GM23338 (cell line): ENCODE measurements around the gene RBM19. TPM values are rescaled to one million over a fixed set of nuclear protein-coding genes. Genes with fewer than 3 reads are reported as not detected.

Experiments used
- ATAC-seq: fragments of 200-7000 bp; cut with Tn5 transposase; 3 replicates; pipeline ENCODE4 v1.9.1; 2020
- DNase-seq: peaks from one replicate; pipeline ENCODE4 v3.0.0-alpha.2; 2015; ENCODE audit warnings: low spot score
- H2AFZ ChIP-seq: fragments of 200-600 bp; sonication (generic); 2 replicates; pipeline ENCODE4 v1.8.0; 2016; ENCODE audit warnings: antibody characterized with exemption, mild to moderate bottlenecking, moderate library complexity
- H3F3A ChIP-seq: fragments of 200-600 bp; sonication (generic); replicated peaks from 2 replicates; pipeline ENCODE4 v1.8.0; 2017; ENCODE audit warnings: antibody characterized with exemption, mixed run types, low read depth
- H3K27ac ChIP-seq: fragments of 200-600 bp; sonication (generic); 2 replicates; pipeline ENCODE4 v1.6.1; 2016; ENCODE audit warnings: low read depth
- H3K27me3 ChIP-seq: fragments of 200-600 bp; sonication (generic); 2 replicates; pipeline ENCODE4 v1.8.0; 2016; ENCODE audit warnings: mild to moderate bottlenecking, mixed run types, moderate library complexity; ENCODE audit not compliant: insufficient read depth
- H3K36me3 ChIP-seq: fragments of 200-600 bp; sonication (generic); 2 replicates; pipeline ENCODE4 v1.8.0; 2016; ENCODE audit warnings: mild to moderate bottlenecking; ENCODE audit not compliant: insufficient read depth
- H3K4me1 ChIP-seq: fragments of 200-600 bp; sonication (generic); 2 replicates; pipeline ENCODE4 v1.8.0; 2016; ENCODE audit warnings: mild to moderate bottlenecking, moderate library complexity; ENCODE audit not compliant: insufficient read depth
- H3K4me2 ChIP-seq: fragments of 200-600 bp; sonication (generic); 2 replicates; pipeline ENCODE4 v1.7.1; 2017; ENCODE audit warnings: mixed run types
- H3K4me3 ChIP-seq: fragments of 200-600 bp; sonication (generic); 2 replicates; pipeline ENCODE4 v1.6.1; 2016; ENCODE audit warnings: mixed run types
- H3K79me2 ChIP-seq: fragments of 200-600 bp; sonication (generic); replicated peaks from 2 replicates; pipeline ENCODE4 v1.8.0; 2017; ENCODE audit warnings: mild to moderate bottlenecking; ENCODE audit not compliant: insufficient read depth
- H3K9me2 ChIP-seq: fragments of 200-600 bp; sonication (generic); 2 replicates; pipeline ENCODE4 v1.8.0; 2017; ENCODE audit not compliant: insufficient read depth
- H4K20me1 ChIP-seq: fragments of 200-600 bp; sonication (generic); replicated peaks from 2 replicates; pipeline ENCODE4 v1.8.0; 2017; ENCODE audit warnings: mild to moderate bottlenecking; ENCODE audit not compliant: insufficient read depth
- H3K27ac Mint-ChIP-seq: 2 replicates; pipeline ENCODE4 v1.8.0; 2020; ENCODE audit warnings: inconsistent platforms, mild to moderate bottlenecking, moderate library complexity, mixed read lengths
- H3K27me3 Mint-ChIP-seq: 3 replicates; pipeline ENCODE4 v1.8.0; 2022; ENCODE audit warnings: low read depth, mild to moderate bottlenecking, moderate library complexity, mixed read lengths, inconsistent platforms; ENCODE audit not compliant: insufficient read depth, poor library complexity
- H3K36me3 Mint-ChIP-seq: 3 replicates; pipeline ENCODE4 v1.8.0; 2021; ENCODE audit warnings: low read depth, mild to moderate bottlenecking, inconsistent platforms, moderate library complexity, mixed read lengths
- H3K4me1 Mint-ChIP-seq: 3 replicates; pipeline ENCODE4 v1.8.0; 2020; ENCODE audit warnings: mild to moderate bottlenecking, inconsistent platforms, mixed read lengths
- H3K4me3 Mint-ChIP-seq: 3 replicates; pipeline ENCODE4 v1.8.0; 2021; ENCODE audit warnings: moderate library complexity, mild to moderate bottlenecking, inconsistent platforms, mixed read lengths
- H3K9me3 Mint-ChIP-seq: 3 replicates; pipeline ENCODE4 v1.8.0; 2020; ENCODE audit warnings: moderate library complexity, mild to moderate bottlenecking, inconsistent platforms, mixed read lengths
- CTCF ChIP-seq, 2 experiments: fragments of 200-600 bp in 1 of 2; sonication (generic) in 1 of 2; conservative IDR thresholded peaks; 2 replicates each; pipeline versions ENCODE4 v1.5.1 to v1.6.1; 2016 to 2017; ENCODE audit warnings: antibody characterized with exemption in 2 of 2, low read depth in 2 of 2, mild to moderate bottlenecking in 2 of 2, moderate library complexity in 1 of 2
- ETS1 ChIP-seq: IDR thresholded peaks from 2 replicates; pipeline ENCODE4 v1.6.1; 2016; ENCODE audit warnings: antibody characterized with exemption
- EZH2 ChIP-seq: fragments of 200-600 bp; sonication (generic); IDR thresholded peaks from one replicate; pipeline ENCODE4 v1.8.0; 2017; ENCODE audit warnings: antibody characterized with exemption, mild to moderate bottlenecking, low read depth; ENCODE audit not compliant: unreplicated experiment
- EZH2phosphoT487 ChIP-seq: fragments of 200-600 bp; sonication (generic); IDR thresholded peaks from one replicate; pipeline ENCODE4 v1.8.1; 2018; ENCODE audit warnings: antibody characterized with exemption; ENCODE audit not compliant: unreplicated experiment
- NANOG ChIP-seq: IDR thresholded peaks from 2 replicates; pipeline ENCODE4 v1.6.1; 2016; ENCODE audit warnings: antibody characterized with exemption, borderline replicate concordance
- STAT1 ChIP-seq: IDR thresholded peaks from one replicate; pipeline ENCODE4 v1.6.1; 2016; ENCODE audit warnings: antibody characterized with exemption; ENCODE audit not compliant: unreplicated experiment
- ZNF114 ChIP-seq: fragments of 250-450 bp; sonication (Bioruptor Pico); IDR thresholded peaks from 2 replicates; pipeline ENCODE4 v1.5.0; 2020; ENCODE audit warnings: mild to moderate bottlenecking, moderate library complexity
- ZNF462 ChIP-seq: fragments of 250-450 bp; sonication (Bioruptor Pico); IDR thresholded peaks from 2 replicates; pipeline ENCODE4 v1.5.0; 2020; ENCODE audit warnings: mild to moderate bottlenecking, moderate library complexity
- polyA plus RNA-seq: library from polyadenylated mRNA; unstranded; fragments of >200 nt; fragmentation: Nextera tagmentation; extraction: Ambion mirVana; gene quantifications from 2 replicates; pipeline ENCODE4 v1.2.1, GENCODE V29; 2016
- total RNA-seq: library from RNA; depleted of rRNA; stranded (reverse); fragments of >200 nt; shearing (Covaris generic); gene quantifications from 2 replicates; pipeline ENCODE4 v1.2.3, GENCODE V29; 2014

Gene RBM19
- total and polyA plus RNA-seq, 2 experiments from 2014 or later = 43.4 to 56.7 TPM

- Mint-ChIP-seq H3K27ac (no peak overlapping the region), H3K9me3 (no peaks in the 10 kb centered on the region), H3K36me3 (peaks cover 2% of the 10 kb centered on the region; the same call in 2 of the 3 replicates), H3K4me1 (no peaks in the 10 kb centered on the region; the same call in 2 of the 3 replicates), H3K27me3 (peaks cover 4% of the 10 kb centered on the region), H3K4me3 (no peak overlapping the region)
- DNase-seq = no peak
- H4K20me1 ChIP-seq = no peaks in the 10 kb centered on the region
- H3K4me3 ChIP-seq = no peak overlapping the region
- no peaks in the 10 kb centered on the region for H3K27me3 ChIP-seq
- no peak overlapping the region for H2AFZ ChIP-seq
- H3K36me3 ChIP-seq = no peaks in the 10 kb centered on the region
- no peak overlapping the region for H3K27ac ChIP-seq
- H3K4me2 ChIP-seq = no peak overlapping the region
- no peaks in the 10 kb centered on the region for H3K9me2 ChIP-seq
- H3F3A ChIP-seq = 0 out of 2 replicates have a peak, but pooled peaks cover 4% of the 10 kb centered on the region
- no peak for TF ChIP-seq ZNF114 (CRISPR knock-in tag)
- no peak for TF ChIP-seq NANOG
- TF ChIP-seq ZNF462 (CRISPR knock-in tag) = no peak
- TF ChIP-seq EZH2phosphoT487 = no peak
- no peak for TF ChIP-seq STAT1
- no peak for TF ChIP-seq ETS1
- no peak for TF ChIP-seq EZH2
- TF ChIP-seq CTCF (conservative IDR thresholded peaks at IDR 0.05; ENCODE audit: low read depth in 2 of 2) = no peak
- H3K79me2 ChIP-seq = no peaks in the 10 kb centered on the region
- no peak for ATAC-seq
- no peaks in the 10 kb centered on the region for H3K4me1 ChIP-seq
Measured at GRCh38 chr12:113847856-113848255, 118.3 kb downstream of the RBM19 start.
